IMR-90 (cell line): ENCODE measurements around the gene PPP1R1C. TPM values are rescaled to one million over a fixed set of nuclear protein-coding genes. Genes with fewer than 3 reads are reported as not detected.

Source experiments
- ATAC-seq: fragments of 200-7000 bp; cut with Tn5 transposase; 2 replicates; pipeline ENCODE4 v1.9.1; 2020; ENCODE audit warnings: low read depth, mild to moderate bottlenecking, moderate library complexity
- BruUV-seq: library from RNA; stranded (reverse); fragments of 400-500 nt; replicated peaks from 2 replicates; lab custom pipeline; 2021; lab: Mats Ljungman, UMichigan
- CTCF ChIA-PET: fragments of 300-600 bp; formaldehyde crosslinking; extraction: SDS; loops from one replicate; lab custom pipeline; 2021; ENCODE audit warnings: antibody characterized with exemption; lab: Yijun Ruan, JAX
- POLR2A ChIA-PET: fragments of 300-600 bp; sonication (Branson Sonifier 250); formaldehyde crosslinking; loops from one replicate; lab custom pipeline; 2022; ENCODE audit warnings: antibody characterized with exemption; ENCODE audit not compliant: unreplicated experiment; lab: Charles Lee
- DNase-seq: peaks from one replicate; pipeline ENCODE4 v3.0.0; 2013
- H2AFZ ChIP-seq: replicated peaks from 2 replicates; pipeline ENCODE3; 2013; ENCODE audit warnings: low read length, mild to moderate bottlenecking; ENCODE audit not compliant: poor library complexity
- H2AK5ac ChIP-seq: 2 replicates; pipeline ENCODE4 v1.6.1; 2013; ENCODE audit warnings: low read depth, low read length, inconsistent platforms
- H2AK9ac ChIP-seq: replicated peaks from 2 replicates; pipeline ENCODE3; 2013; ENCODE audit warnings: mild to moderate bottlenecking, low read depth, low read length, moderate library complexity; ENCODE audit not compliant: poor library complexity
- H2BK120ac ChIP-seq: 2 replicates; pipeline ENCODE4 v1.6.1; 2013; ENCODE audit warnings: low read depth, low read length, inconsistent platforms
- H2BK15ac ChIP-seq: 3 replicates; pipeline ENCODE4 v1.6.1; 2013; ENCODE audit warnings: low read depth, low read length, inconsistent platforms
- H2BK20ac ChIP-seq: 2 replicates; pipeline ENCODE4 v1.6.1; 2013; ENCODE audit warnings: low read depth, mild to moderate bottlenecking, inconsistent platforms, low read length, moderate library complexity
- H2BK5ac ChIP-seq: 2 replicates; pipeline ENCODE4 v1.6.1; 2013; ENCODE audit warnings: mild to moderate bottlenecking, low read depth, low read length, inconsistent platforms; ENCODE audit not compliant: poor library complexity, severe bottlenecking
- H3K14ac ChIP-seq: replicated peaks from 2 replicates; pipeline ENCODE4 v1.6.1; 2013; ENCODE audit warnings: low read depth, low read length, inconsistent platforms
- H3K18ac ChIP-seq: 2 replicates; pipeline ENCODE4 v1.6.1; 2013; ENCODE audit warnings: low read depth, low read length, control low read depth
- H3K23ac ChIP-seq: 2 replicates; pipeline ENCODE4 v1.6.1; 2013; ENCODE audit warnings: low read depth, low read length, inconsistent platforms
- H3K27ac ChIP-seq: 2 replicates; pipeline ENCODE4 v1.5.1; 2013; ENCODE audit warnings: mild to moderate bottlenecking, control low read depth, low read length; ENCODE audit not compliant: insufficient read depth
- H3K27me3 ChIP-seq: 2 replicates; pipeline ENCODE4 v1.6.1; 2013; ENCODE audit warnings: low read length; ENCODE audit not compliant: control insufficient read depth, insufficient read depth
- H3K36me3 ChIP-seq: 2 replicates; pipeline ENCODE4 v1.6.1; 2013; ENCODE audit warnings: low read length, mixed read lengths; ENCODE audit not compliant: control insufficient read depth, insufficient read depth
- H3K4ac ChIP-seq: 2 replicates; pipeline ENCODE4 v1.6.1; 2013; ENCODE audit warnings: low read depth, low read length, inconsistent platforms
- H3K4me1 ChIP-seq: 2 replicates; pipeline ENCODE4 v1.6.1; 2013; ENCODE audit warnings: low read length, mixed read lengths; ENCODE audit not compliant: control insufficient read depth, insufficient read depth
- H3K4me2 ChIP-seq: 2 replicates; pipeline ENCODE4 v1.6.1; 2013; ENCODE audit warnings: low read depth, mild to moderate bottlenecking, control low read depth, low read length, moderate library complexity
- H3K4me3 ChIP-seq: 2 replicates; pipeline ENCODE4 v1.5.1; 2013; ENCODE audit warnings: low read depth, mild to moderate bottlenecking, control low read depth, low read length, moderate library complexity; ENCODE audit not compliant: insufficient read depth
- H3K56ac ChIP-seq: 2 replicates; pipeline ENCODE4 v1.6.1; 2013; ENCODE audit warnings: low read length, inconsistent platforms; ENCODE audit not compliant: insufficient read depth; ENCODE audit errors: extremely low read depth
- H3K79me1 ChIP-seq, 2 experiments: 2 replicates each; pipeline ENCODE4 v1.6.1; 2013; ENCODE audit warnings: low read length in 2 of 2, inconsistent platforms in 1 of 2, low read depth in 1 of 2
- H3K9ac ChIP-seq: 2 replicates; pipeline ENCODE4 v1.6.1; 2013; ENCODE audit warnings: low read depth, low read length, control low read depth
- H3K9me1 ChIP-seq: 2 replicates; pipeline ENCODE4 v1.6.1; 2013; ENCODE audit warnings: low read length, inconsistent platforms; ENCODE audit not compliant: insufficient read depth
- H3K9me3 ChIP-seq: 2 replicates; pipeline ENCODE4 v1.6.1; 2013; ENCODE audit warnings: low read length; ENCODE audit not compliant: control insufficient read depth, insufficient read depth
- H4K20me1 ChIP-seq: 2 replicates; pipeline ENCODE4 v1.6.1; 2013; ENCODE audit warnings: low read length, inconsistent platforms; ENCODE audit not compliant: insufficient read depth
- H4K5ac ChIP-seq: 2 replicates; pipeline ENCODE4 v1.6.1; 2013; ENCODE audit warnings: mild to moderate bottlenecking, low read depth, low read length, control low read depth
- H4K8ac ChIP-seq, 2 experiments: 2 replicates each; pipeline ENCODE4 v1.6.1; 2013; ENCODE audit warnings: low read depth in 2 of 2, low read length in 2 of 2, control low read depth in 1 of 2, inconsistent platforms in 1 of 2
- H4K91ac ChIP-seq: 2 replicates; pipeline ENCODE4 v1.6.1; 2013; ENCODE audit warnings: low read depth, low read length, inconsistent platforms; ENCODE audit not compliant: insufficient read depth
- BHLHE40 ChIP-seq: fragments of 150-350 bp; IDR thresholded peaks from 2 replicates; pipeline ENCODE4 v1.6.1; 2016; ENCODE audit warnings: mild to moderate bottlenecking, low read depth, low read length
- FOS ChIP-seq: fragments of 150-350 bp; IDR thresholded peaks from 2 replicates; pipeline ENCODE4 v1.6.1; 2016; ENCODE audit warnings: low read depth, low read length
- RAD21 ChIP-seq: IDR thresholded peaks from 2 replicates; pipeline ENCODE4 v1.6.1; 2012; ENCODE audit warnings: low read length, improper control_type of control experiment
- RCOR1 ChIP-seq: IDR thresholded peaks from 2 replicates; pipeline ENCODE4 v1.6.1; 2012; ENCODE audit warnings: mild to moderate bottlenecking, low read length, improper control_type of control experiment; ENCODE audit not compliant: insufficient replicate concordance
- WGBS, 2 experiments: methylation state at CpG; one replicate each; pipeline versions ENCODE4 v1.1.5 to v1.1.7; 2013; ENCODE audit warnings: missing lambda C conversion rate in 2 of 2; ENCODE audit not compliant: insufficient read length in 1 of 2; ENCODE audit errors: extremely low coverage in 2 of 2; 5-methylcytosine and 5-hydroxymethylcytosine counted together
- dilution Hi-C: fragments of 300-500 bp; cut with HindIII; formaldehyde crosslinking; loops from one replicate; pipeline ENCODE4 v1.14.3; 2018; ENCODE audit warnings: low sequenced_read_pairs; ENCODE audit not compliant: unreplicated experiment
- in situ Hi-C: fragments of 300-500 bp; cut with MboI; formaldehyde crosslinking; loops from 3 replicates; pipeline ENCODE4 v1.14.3; 2019; ENCODE audit warnings: low sequenced_read_pairs, inconsistent platforms, mixed read lengths
- intact Hi-C: fragments of 100-400 bp; cut with micrococcal nuclease; formaldehyde crosslinking; loops from 2 replicates; pipeline ENCODE4 v1.10.0; 2022
- polyA plus RNA-seq, 3 experiments: library from polyadenylated mRNA; depleted of rRNA; stranded (reverse); fragments of >200 nt; gene quantifications; 2 replicates each; pipeline ENCODE4 v1.2.3, GENCODE V29; 2012; ENCODE audit warnings: low replicate concordance in 1 of 3
- total RNA-seq: library from RNA; depleted of rRNA; stranded (reverse); fragments of >200 nt; gene quantifications from 2 replicates; pipeline ENCODE4 v1.2.3, GENCODE V29; 2012
- TF ChIP-seq, protein P1 (sequence below): conservative IDR thresholded peaks from 2 replicates; pipeline ENCODE4 v1.5.1; 2012; ENCODE audit warnings: mild to moderate bottlenecking, low read depth, low read length, improper control_type of control experiment
- TF ChIP-seq, protein P2 (sequence below): fragments of 150-350 bp; IDR thresholded peaks from 2 replicates; pipeline ENCODE4 v1.6.1; 2016; ENCODE audit warnings: low read depth, mild to moderate bottlenecking, low read length, moderate library complexity, borderline replicate concordance

Gene PPP1R1C
- total and polyA plus RNA-seq, 2 of the 4 experiments (the other 2 are of a cell fraction): 0.10 to 0.36 TPM

DNA sequence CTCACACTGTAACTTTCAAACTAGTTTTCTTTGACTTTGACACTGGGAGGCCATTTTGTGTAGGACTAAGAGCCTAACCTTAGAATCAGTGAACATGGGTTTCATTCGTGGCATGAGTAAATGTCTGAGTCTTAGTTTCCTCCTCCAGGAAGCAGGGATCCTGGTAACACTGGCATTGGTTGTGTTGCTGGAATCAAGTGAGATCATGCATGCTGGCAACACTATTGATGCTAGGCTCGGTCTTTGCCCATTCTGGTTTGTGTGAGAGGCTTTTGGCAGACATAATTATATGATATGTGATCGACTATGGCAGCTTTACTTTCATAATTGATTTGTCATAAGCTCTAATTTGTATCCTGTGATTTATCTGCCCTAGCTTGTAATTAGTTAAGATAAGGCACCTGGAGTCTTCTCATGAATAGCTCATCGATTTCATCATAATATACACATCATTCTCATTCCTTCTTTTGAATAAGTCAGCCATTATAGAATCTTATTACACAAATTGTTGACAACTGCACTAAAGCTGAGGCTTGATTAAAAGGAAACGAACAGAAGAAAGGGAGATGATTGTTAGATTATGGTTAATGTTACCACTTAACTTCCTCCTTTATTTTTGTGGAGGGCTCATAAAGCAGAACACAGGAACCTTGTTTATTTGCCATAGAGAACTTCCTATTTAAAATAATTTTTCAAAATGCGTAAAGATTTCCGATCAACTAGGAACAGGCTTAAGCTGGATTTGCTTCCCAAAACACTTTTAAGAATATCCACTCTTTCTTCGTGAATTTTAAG, 12.6 kb downstream of the PPP1R1C start:
- ChIA-PET POLR2A (no interaction called here), CTCF (interaction anchor here (0.7 kb wide), 1 partner anchor 9 kb away, joined by 3 read pairs; no protein-coding TSS in a partner anchor)
- no peaks in the 10 kb centered on the region for H3K9me3 ChIP-seq
- no peak overlapping the region for H3K23ac ChIP-seq
- no TSS peak for BruUV-seq
- no peak overlapping the region for H2AK5ac ChIP-seq
- TF ChIP-seq RCOR1 (no peak), BHLHE40 (no peak), FOS (no peak), RAD21 (no peak)
- TF ChIP-seq, protein P1, sequence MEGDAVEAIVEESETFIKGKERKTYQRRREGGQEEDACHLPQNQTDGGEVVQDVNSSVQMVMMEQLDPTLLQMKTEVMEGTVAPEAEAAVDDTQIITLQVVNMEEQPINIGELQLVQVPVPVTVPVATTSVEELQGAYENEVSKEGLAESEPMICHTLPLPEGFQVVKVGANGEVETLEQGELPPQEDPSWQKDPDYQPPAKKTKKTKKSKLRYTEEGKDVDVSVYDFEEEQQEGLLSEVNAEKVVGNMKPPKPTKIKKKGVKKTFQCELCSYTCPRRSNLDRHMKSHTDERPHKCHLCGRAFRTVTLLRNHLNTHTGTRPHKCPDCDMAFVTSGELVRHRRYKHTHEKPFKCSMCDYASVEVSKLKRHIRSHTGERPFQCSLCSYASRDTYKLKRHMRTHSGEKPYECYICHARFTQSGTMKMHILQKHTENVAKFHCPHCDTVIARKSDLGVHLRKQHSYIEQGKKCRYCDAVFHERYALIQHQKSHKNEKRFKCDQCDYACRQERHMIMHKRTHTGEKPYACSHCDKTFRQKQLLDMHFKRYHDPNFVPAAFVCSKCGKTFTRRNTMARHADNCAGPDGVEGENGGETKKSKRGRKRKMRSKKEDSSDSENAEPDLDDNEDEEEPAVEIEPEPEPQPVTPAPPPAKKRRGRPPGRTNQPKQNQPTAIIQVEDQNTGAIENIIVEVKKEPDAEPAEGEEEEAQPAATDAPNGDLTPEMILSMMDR: no peak
- TF ChIP-seq, protein P2, sequence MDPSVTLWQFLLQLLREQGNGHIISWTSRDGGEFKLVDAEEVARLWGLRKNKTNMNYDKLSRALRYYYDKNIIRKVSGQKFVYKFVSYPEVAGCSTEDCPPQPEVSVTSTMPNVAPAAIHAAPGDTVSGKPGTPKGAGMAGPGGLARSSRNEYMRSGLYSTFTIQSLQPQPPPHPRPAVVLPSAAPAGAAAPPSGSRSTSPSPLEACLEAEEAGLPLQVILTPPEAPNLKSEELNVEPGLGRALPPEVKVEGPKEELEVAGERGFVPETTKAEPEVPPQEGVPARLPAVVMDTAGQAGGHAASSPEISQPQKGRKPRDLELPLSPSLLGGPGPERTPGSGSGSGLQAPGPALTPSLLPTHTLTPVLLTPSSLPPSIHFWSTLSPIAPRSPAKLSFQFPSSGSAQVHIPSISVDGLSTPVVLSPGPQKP: no peak
- H3K4ac ChIP-seq: no peak overlapping the region
- no peaks in the 10 kb centered on the region for H4K20me1 ChIP-seq
- intact Hi-C loops (no loop called here), in situ Hi-C loops (no loop called here), dilution Hi-C loops (no loop called here)
- H4K91ac ChIP-seq: no peak overlapping the region
- H4K8ac ChIP-seq: no peak overlapping the region
- H4K5ac ChIP-seq: no peak overlapping the region
- H2BK15ac ChIP-seq: no peak overlapping the region
- H3K14ac ChIP-seq: no peak overlapping the region
- ATAC-seq (no peak), DNase-seq (no peak)
- H3K4me3 ChIP-seq: no peak overlapping the region
- no peaks in the 10 kb centered on the region for H3K4me1 ChIP-seq
- no peak overlapping the region for H3K4me2 ChIP-seq
- H2AK9ac ChIP-seq: no peak overlapping the region
- H3K56ac ChIP-seq: no peak overlapping the region
- no peak overlapping the region for H2BK120ac ChIP-seq
- no peak overlapping the region for H3K9ac ChIP-seq
- no peak overlapping the region for H2BK5ac ChIP-seq
- no peak overlapping the region for H2BK20ac ChIP-seq
- H3K27me3 ChIP-seq: no peaks in the 10 kb centered on the region
- H2AFZ ChIP-seq: no peak overlapping the region
- no peaks in the 10 kb centered on the region for H3K9me1 ChIP-seq
- no peaks in the 10 kb centered on the region for H3K36me3 ChIP-seq
- H3K27ac ChIP-seq: no peak overlapping the region
- 87% methylated on average over 4 of the region's 8 CpGs; no CpG with 5 or more reads in 1 of the 2 experiments for WGBS, 2 experiments
- H3K18ac ChIP-seq: no peak overlapping the region
- H3K79me1 ChIP-seq: no peaks in the 10 kb centered on the region
